ENCODE data around the gene EMC7. TPM values are rescaled to one million over a fixed set of nuclear protein-coding genes. Genes with fewer than 3 reads are reported as not detected.

The EMC7 gene
- total RNA-seq, 1 experiment from 2014 or later = 32.1 TPM

- TF ChIP-seq NR2C2 (CRISPR knock-in tag; IDR thresholded peaks at IDR 0.05) = no peak
- TF ChIP-seq JAZF1 (CRISPR knock-in tag; IDR thresholded peaks at IDR 0.05) = no peak
- TF ChIP-seq ZNF671 (CRISPR knock-in tag; IDR thresholded peaks at IDR 0.05) = no peak
- no peak for TF ChIP-seq FOXP1 (CRISPR knock-in tag; IDR thresholded peaks at IDR 0.05; ENCODE audit: borderline replicate concordance)
- TF ChIP-seq OVOL2 (CRISPR knock-in tag; IDR thresholded peaks at IDR 0.05; ENCODE audit: borderline replicate concordance) = no peak
- TF ChIP-seq RELA (CRISPR knock-in tag; IDR thresholded peaks at IDR 0.05; ENCODE audit: borderline replicate concordance) = no peak
- no peak for TF ChIP-seq ZNF317 (CRISPR knock-in tag; IDR thresholded peaks at IDR 0.05; ENCODE audit: borderline replicate concordance, low read depth)
- TF ChIP-seq ZNF219 (CRISPR knock-in tag; IDR thresholded peaks at IDR 0.05; ENCODE audit: borderline replicate concordance) = no peak
- TF ChIP-seq KAT7 (CRISPR knock-in tag; IDR thresholded peaks at IDR 0.05; ENCODE audit: borderline replicate concordance) = no peak
- TF ChIP-seq ESRRA (CRISPR knock-in tag; IDR thresholded peaks at IDR 0.05; ENCODE audit: borderline replicate concordance) = no peak
- no peak for TF ChIP-seq FOXK1 (CRISPR knock-in tag; IDR thresholded peaks at IDR 0.05)
- TF ChIP-seq ZNF425 (CRISPR knock-in tag; conservative IDR thresholded peaks at IDR 0.05) = no peak
- H3K27ac Mint-ChIP-seq = no peak overlapping the region
- CTCF ChIA-PET = interaction anchor here (0.9 kb wide), 1 partner anchor 113 kb away, joined by 5 read pairs; no protein-coding TSS in a partner anchor
Measured at GRCh38 chr15:34046471-34047145, 55.1 kb downstream of the EMC7 start.

GRCh38 chr15:34043813-34044212, 57.8 kb downstream of the EMC7 start:
- no peak overlapping the region for H3K4me3 Mint-ChIP-seq
- no peak for TF ChIP-seq TEAD4 (CRISPR knock-in tag; IDR thresholded peaks at IDR 0.05)
- TF ChIP-seq NR2C2 (CRISPR knock-in tag; IDR thresholded peaks at IDR 0.05) = no peak
- no peak for TF ChIP-seq IRF2 (CRISPR knock-in tag; IDR thresholded peaks at IDR 0.05; ENCODE audit: borderline replicate concordance, low read depth)
- TF ChIP-seq SP1 (CRISPR knock-in tag; conservative IDR thresholded peaks at IDR 0.05) = no peak
- TF ChIP-seq OVOL2 (CRISPR knock-in tag; IDR thresholded peaks at IDR 0.05; ENCODE audit: borderline replicate concordance) = no peak
- TF ChIP-seq ATF6 (CRISPR knock-in tag; IDR thresholded peaks at IDR 0.05) = no peak
- no peak for TF ChIP-seq STAT6 (CRISPR knock-in tag; conservative IDR thresholded peaks at IDR 0.05; ENCODE audit: low read depth)
- TF ChIP-seq EMX1 (CRISPR knock-in tag; IDR thresholded peaks at IDR 0.05) = no peak
- TF ChIP-seq NFE2L1 (CRISPR knock-in tag; IDR thresholded peaks at IDR 0.05) = no peak
- TF ChIP-seq USF1 (CRISPR knock-in tag; IDR thresholded peaks at IDR 0.05) = no peak

More at GRCh38 chr15:34046471-34047145, 55.1 kb downstream of the EMC7 start:
- Mint-ChIP-seq H3K9me3 (peaks cover 27% of the 10 kb centered on the region), H3K4me1 (no peaks in the 10 kb centered on the region), H3K36me3 (peaks cover 19% of the 10 kb centered on the region), H3K27me3 (ENCODE audit: low read depth) (peaks cover 26% of the 10 kb centered on the region), H3K4me3 (no peak overlapping the region)
- DNase-seq (ENCODE audit: low spot score) (no peak), ATAC-seq (no peak)
- POLR2A ChIA-PET = no interaction called here

More at GRCh38 chr15:34043813-34044212, 57.8 kb downstream of the EMC7 start:
- ChIA-PET CTCF (no interaction called here), POLR2A (no interaction called here)
- peaks cover 34% of the 10 kb centered on the region for H3K27me3 Mint-ChIP-seq (ENCODE audit: low read depth)
- no peaks in the 10 kb centered on the region for H3K36me3 Mint-ChIP-seq
- H3K27ac Mint-ChIP-seq = no peak overlapping the region
- H3K9me3 Mint-ChIP-seq = peaks cover 3% of the 10 kb centered on the region; the same call in 1 of the 2 replicates
- ATAC-seq = no peak
- H3K4me1 Mint-ChIP-seq = peaks cover 11% of the 10 kb centered on the region
- DNase-seq (ENCODE audit: low spot score) = no peak

Data from WTC11 (cell line).